Brain microvascular endothelial cell (primary cell): ENCODE data around the gene HAUS7.

Experiments
- DNase-seq: peaks from one replicate; pipeline ENCODE4 v3.0.0-alpha.2; 2020
- H3K27ac ChIP-seq: fragments of 250-450 bp; sonication (Bioruptor Pico); 2 replicates; pipeline ENCODE4 v1.5.1; 2020; ENCODE audit warnings: mild to moderate bottlenecking, moderate library complexity
- H3K27me3 ChIP-seq: fragments of 250-450 bp; sonication (Bioruptor Pico); replicated peaks from 2 replicates; pipeline ENCODE4 v1.5.1; 2020; ENCODE audit warnings: mild to moderate bottlenecking
- H3K36me3 ChIP-seq: fragments of 250-450 bp; sonication (Bioruptor Pico); replicated peaks from 2 replicates; pipeline ENCODE4 v1.5.1; 2020; ENCODE audit warnings: mild to moderate bottlenecking
- H3K4me3 ChIP-seq: 2 replicates; pipeline ENCODE4 v1.5.1; 2011; ENCODE audit warnings: low read depth, mild to moderate bottlenecking, control low read depth, low read length, moderate library complexity
- in situ Hi-C: cut with HindIII; loops from 2 replicates; pipeline ENCODE4 v1.10.0; 2017; ENCODE audit warnings: low sequenced_read_pairs, low pct_ligation_motif_present
- TF ChIP-seq, protein P1 (sequence below): IDR thresholded peaks from 2 replicates; pipeline ENCODE4 v1.5.1; 2011; ENCODE audit warnings: low read depth, mild to moderate bottlenecking, moderate library complexity, low read length, control low read depth, inconsistent platforms; ENCODE audit errors: missing control alignments

HAUS7 gene

DNA sequence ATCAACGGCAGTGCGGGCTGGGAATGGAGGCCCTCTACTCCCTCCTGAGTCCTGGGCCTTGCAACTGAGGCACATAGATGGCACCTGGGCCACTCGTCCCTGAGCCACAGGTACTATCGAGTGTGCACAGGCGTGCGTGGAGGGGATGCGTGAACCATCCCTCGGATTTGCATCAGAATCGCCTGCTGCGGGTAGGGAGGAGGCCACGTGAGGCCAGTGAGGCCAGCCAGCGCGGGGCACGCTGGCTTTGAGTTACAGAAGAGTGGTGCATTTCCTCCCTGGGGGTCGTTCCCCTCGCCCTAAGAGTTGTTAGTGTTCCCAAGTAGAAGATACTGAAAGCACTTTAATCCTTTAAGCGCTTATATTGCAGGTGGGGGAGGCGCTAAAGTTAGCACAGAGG lies 48.5 kb downstream of the HAUS7 start:
- TF ChIP-seq, protein P1, sequence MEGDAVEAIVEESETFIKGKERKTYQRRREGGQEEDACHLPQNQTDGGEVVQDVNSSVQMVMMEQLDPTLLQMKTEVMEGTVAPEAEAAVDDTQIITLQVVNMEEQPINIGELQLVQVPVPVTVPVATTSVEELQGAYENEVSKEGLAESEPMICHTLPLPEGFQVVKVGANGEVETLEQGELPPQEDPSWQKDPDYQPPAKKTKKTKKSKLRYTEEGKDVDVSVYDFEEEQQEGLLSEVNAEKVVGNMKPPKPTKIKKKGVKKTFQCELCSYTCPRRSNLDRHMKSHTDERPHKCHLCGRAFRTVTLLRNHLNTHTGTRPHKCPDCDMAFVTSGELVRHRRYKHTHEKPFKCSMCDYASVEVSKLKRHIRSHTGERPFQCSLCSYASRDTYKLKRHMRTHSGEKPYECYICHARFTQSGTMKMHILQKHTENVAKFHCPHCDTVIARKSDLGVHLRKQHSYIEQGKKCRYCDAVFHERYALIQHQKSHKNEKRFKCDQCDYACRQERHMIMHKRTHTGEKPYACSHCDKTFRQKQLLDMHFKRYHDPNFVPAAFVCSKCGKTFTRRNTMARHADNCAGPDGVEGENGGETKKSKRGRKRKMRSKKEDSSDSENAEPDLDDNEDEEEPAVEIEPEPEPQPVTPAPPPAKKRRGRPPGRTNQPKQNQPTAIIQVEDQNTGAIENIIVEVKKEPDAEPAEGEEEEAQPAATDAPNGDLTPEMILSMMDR: no peak

DNA sequence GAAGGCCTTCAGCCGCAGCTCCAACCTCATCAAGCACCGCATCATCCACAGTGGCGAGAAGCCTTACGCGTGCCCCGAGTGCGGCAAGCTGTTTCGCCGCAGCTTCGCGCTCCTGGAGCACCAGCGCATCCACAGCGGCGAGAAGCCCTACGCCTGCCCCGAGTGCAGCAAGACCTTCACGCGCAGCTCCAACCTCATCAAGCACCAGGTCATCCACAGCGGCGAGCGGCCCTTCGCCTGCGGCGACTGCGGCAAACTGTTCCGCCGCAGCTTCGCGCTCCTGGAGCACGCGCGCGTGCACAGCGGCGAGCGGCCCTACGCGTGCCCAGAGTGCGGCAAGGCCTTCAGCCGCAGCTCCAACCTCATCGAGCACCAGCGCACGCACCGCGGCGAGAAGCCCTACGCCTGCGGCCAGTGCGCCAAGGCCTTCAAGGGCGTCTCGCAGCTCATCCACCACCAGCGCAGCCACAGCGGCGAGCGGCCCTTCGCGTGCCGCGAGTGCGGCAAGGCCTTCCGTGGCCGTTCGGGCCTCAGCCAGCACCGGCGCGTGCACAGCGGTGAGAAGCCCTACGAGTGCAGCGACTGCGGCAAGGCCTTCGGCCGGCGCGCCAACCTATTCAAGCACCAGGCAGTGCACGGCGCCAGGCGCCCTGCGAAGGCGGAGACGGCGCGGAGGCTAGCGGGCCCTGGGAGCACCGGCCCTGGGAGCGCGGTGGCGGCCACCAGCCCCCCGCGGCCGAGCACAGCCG lies 49.4 kb downstream of the HAUS7 start:
- no peaks in the 10 kb centered on the region for H3K36me3 ChIP-seq
- TF ChIP-seq, protein P1: no peak
- DNase-seq: no peak
- H3K4me3 ChIP-seq: no peak overlapping the region
- H3K27me3 ChIP-seq: no peaks in the 10 kb centered on the region
- no peak overlapping the region for H3K27ac ChIP-seq
- in situ Hi-C loops: no loop called here

More for the DNA sequence above, 48.5 kb downstream of the HAUS7 start:
- Histone ChIP-seq H3K36me3 (no peaks in the 10 kb centered on the region), H3K27me3 (no peaks in the 10 kb centered on the region), H3K4me3 (no peak overlapping the region), H3K27ac (no peak overlapping the region)
- no peak for DNase-seq
- in situ Hi-C loops: no loop called here

DNA sequence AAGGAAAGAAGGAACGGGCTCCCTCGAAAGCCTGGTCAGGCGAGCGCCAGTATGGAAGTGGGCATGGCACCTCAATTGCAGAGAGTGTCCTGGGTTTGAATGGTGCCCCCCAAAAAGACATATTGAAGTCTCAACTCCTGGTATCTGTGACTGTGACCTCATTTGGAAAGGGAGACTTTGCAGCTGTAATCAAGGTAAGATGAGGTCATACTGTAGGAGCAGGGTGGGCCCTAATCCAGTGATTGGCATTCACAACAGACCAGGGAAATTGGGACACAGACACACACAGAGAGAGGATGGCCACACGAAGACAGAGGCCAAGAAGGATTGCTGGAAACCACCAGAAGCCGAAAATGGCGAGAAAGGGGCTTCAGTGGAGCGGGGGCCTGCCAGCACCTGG lies 52.7 kb downstream of the HAUS7 start:
- Histone ChIP-seq H3K36me3 (no peaks in the 10 kb centered on the region), H3K27ac (no peak overlapping the region), H3K27me3 (no peaks in the 10 kb centered on the region), H3K4me3 (no peak overlapping the region)
- in situ Hi-C loops: no loop called here
- no peak for DNase-seq
- TF ChIP-seq, protein P1: no peak

DNA sequence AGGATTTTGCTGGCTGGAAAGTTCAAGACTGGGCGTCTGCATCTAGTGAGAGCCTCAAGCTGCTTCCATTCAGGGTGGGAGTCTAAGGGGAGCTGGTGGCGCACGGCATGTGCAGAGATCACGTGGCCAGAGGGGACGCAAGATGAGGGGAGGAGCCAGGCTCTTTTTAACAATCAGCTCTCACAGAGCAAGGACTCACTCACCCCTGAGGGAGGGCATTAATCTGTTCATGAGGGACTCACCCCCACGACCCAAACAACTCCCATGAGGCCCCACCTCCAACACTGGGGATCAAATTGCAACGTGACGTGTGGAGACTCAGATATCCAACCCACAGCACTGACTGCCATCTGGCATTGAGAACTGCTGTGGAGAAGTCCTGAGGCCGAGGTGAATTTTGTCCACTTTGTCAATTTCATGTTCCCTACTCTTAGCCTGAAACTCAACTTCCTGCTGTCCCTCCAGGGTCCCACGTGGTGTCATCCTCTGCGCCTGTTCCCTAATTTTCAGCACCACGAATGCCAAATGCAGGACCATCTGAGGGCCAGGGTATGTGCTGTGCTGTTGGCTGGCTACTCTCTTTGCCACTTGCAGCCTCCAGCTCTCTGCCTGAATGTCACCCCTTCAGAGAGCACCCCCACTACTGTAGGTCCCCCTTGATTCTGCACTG lies 53.5 kb downstream of the HAUS7 start:
- no peak for DNase-seq
- H3K27ac ChIP-seq: no peak overlapping the region
- peaks cover 2% of the 10 kb centered on the region for H3K27me3 ChIP-seq
- H3K36me3 ChIP-seq: no peaks in the 10 kb centered on the region
- no peak overlapping the region for H3K4me3 ChIP-seq
- TF ChIP-seq, protein P1: no peak
- in situ Hi-C loops: no loop called here

DNA sequence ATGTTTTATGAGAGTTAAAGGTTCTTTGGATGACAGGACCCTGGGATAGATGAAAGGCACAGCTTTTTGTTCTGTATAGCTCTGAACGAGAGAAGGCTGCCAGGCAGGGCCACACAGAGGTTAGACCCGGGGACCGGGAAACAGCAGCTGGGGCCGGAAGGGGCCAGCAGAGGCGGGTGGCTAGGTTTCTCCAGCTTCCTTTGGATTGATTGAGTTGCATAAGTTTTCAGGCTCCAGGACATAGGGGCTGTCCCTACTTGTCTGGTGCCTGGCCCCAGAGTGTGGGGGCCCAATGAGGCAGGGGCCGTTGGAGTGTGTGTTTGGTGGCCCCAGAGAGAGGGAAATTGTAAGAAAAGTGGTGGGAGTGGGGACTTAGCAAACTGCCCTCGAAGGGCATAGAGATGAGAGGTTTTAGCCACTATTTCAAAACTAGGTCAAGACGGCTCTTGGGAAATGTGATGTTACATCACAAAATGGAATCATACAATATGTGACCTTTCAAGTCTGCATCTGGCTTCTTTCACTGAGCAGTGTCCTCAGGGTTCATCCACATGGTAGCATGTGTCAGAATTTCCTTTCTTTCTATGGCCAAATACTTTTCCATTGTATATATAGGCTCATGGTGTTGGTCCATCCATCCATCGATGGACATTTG lies 55.4 kb downstream of the HAUS7 start:
- Histone ChIP-seq H3K27ac (no peak overlapping the region), H3K27me3 (peaks cover 3% of the 10 kb centered on the region), H3K4me3 (no peak overlapping the region), H3K36me3 (no peaks in the 10 kb centered on the region)
- TF ChIP-seq, protein P1: no peak
- in situ Hi-C loops: no loop called here
- no peak for DNase-seq
